Measurements from ENCODE around the gene TMPRSS9.

The TMPRSS9 gene

DNA sequence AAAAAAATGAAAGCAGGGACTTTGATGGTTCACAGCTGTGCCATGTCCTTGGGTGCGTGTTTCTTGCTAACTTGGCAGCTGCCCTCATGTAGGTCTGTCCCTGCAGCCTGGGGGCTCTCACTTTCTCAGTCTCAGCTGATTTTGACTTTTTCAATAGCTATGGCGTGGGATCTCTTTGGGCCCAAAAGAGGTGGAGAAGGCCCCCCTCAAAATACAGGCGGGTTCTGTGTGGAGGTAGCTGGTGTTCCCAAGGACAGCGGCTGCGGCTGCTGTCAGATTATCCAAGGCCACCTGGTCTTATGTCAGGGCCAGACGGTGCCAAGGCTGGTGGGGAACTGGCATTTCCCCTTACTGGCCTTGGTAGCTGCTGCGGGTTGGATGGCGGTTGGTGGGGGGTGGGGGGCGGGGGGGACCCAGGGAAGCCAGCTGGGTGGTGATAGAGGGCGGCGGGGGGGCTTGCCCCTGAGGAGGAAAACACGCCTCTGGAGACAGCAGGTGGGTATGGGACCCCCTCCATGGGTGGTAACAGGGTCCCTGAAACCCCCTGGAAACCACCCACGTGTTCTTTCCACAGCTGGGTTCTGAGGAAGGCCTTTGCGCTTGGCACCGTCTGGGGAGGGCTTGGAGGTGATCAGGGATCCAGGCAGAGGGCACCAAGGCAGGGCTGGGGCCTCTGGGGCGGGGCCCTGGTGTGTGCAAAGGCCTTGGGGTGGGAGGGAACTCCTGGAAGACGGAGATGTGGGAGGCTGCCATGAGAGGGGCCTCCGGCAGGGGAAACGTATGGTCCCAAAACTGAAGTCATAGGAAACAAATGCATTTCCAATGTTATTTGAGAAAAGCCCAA is 63.2 kb downstream of the TMPRSS9 start:
- DNase-seq (ENCODE audit: low read depth), result no peak

- no peak for DNase-seq (ENCODE audit: low read depth)
Observed at GRCh38 chr19:2423915-2424685, 64.0 kb downstream of the TMPRSS9 start.

- peak; percentile 70 for DNase-seq (ENCODE audit: low read depth)
Observed at GRCh38 chr19:2424686-2425621, 64.9 kb downstream of the TMPRSS9 start.

- no peak for DNase-seq (ENCODE audit: low read depth)
Observed at GRCh38 chr19:2425622-2426581, 65.8 kb downstream of the TMPRSS9 start.

DNA sequence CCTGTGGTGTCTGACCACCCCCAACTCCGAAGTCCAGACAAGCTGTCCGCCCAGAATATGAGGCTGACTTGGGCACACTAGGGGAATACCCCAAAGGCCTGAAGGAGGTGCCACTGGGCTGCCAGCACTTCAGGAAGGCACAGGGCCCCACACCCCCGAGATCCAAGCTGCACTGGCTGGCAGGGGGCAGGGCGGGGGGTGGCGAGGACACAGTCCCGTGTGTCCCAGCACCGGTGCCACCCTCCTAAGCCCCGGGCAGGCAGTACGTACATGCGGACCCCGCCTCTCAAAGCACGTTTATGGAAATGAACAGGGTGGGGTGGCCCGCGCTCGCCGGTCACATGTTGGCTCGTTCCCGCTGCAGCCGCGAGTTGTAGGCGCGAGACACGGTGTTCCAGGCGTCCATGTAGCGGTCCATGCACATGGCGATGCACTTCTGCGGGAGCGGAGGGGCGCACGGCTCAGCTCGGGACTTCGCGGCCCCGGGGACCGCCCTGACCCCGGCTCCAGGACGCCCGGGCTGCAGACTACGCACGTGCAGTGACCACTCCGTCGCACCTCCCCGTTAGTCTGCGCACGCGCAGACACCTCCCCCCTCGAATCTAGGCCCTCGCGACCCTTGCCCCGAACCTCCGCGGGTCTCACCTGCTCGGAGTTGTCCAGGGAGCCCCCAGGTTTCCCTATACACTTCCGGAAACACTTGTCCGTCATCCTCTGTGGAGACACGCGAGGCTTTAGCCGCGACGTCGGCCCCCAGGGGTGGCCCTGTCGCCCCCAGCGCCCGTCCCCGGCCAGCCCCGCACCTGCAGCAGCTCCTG is 66.8 kb downstream of the TMPRSS9 start:
- DNase-seq (ENCODE audit: low read depth), result no peak

GRCh38 chr19:2427429-2428320 is 67.6 kb downstream of the TMPRSS9 start, which contains the start of gene TIMM13:
Gene TIMM13, minus strand, starts transcription at chr19:2427586. Its CDS starts 53 bp downstream, at chr19:2427533.
- peak; percentile 87 for DNase-seq (ENCODE audit: low read depth)

DNA sequence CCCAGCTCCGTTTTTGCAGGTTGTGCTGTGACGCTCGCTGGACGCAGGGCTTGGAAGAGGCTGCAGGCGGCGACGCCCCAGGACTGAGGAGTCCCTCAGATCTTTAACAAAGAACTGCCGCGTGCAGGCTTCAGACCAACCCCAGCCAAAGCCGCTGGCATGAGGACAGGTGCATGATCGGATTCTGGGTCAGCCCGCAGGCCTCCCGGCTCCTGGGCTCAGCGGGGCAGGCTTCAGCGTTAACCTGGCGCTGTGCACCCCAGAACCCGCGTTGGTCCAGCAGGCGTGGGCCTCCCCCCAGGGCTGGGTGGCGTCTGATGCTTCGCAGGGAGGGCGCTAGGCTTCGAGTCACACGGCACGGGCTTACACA is 68.2 kb downstream of the TMPRSS9 start:
- no peak for DNase-seq (ENCODE audit: low read depth)

- no peak for DNase-seq (ENCODE audit: low read depth)
Observed at GRCh38 chr19:2428756-2429711, 69.0 kb downstream of the TMPRSS9 start.

DNA sequence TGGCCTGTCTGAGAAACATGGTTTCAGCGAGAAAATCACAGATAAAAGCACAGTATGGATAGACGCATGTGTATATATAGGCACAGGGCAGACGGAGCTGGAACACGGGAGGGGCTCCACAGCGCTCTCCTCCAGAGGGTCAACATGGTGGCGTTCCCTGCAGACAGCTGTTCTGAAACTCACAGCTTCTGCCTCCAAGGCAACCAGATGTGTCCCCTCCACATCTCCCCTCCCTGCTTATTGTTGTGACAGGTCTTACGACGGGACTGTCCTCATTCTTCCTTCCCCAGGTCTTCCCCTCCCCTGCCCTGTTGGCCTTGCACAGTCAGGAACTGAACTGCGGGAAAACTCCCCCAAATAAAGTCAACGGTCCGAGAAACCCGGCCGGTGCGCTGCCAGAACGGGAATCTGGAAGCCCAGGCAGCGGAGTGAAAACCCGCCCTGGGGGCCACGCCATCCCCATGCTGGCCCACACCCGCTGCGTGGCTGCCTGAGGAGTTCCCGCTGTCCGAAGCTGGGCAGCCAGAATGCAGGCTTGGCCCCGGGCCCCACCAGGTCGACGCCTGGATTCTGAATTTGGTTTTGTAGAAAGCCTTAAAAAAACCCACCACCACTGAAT is 70.0 kb downstream of the TMPRSS9 start:
- DNase-seq (ENCODE audit: low read depth), result no peak

- no peak for DNase-seq (ENCODE audit: low read depth)
Observed at GRCh38 chr19:2431318-2432055, 71.4 kb downstream of the TMPRSS9 start.

GRCh38 chr19:2432131-2432848 is 72.2 kb downstream of the TMPRSS9 start:
- DNase-seq (ENCODE audit: low read depth), result no peak

GRCh38 chr19:2433854-2434253 is 73.8 kb downstream of the TMPRSS9 start:
- DNase-seq (ENCODE audit: low read depth), result no peak

- no peak for DNase-seq (ENCODE audit: low read depth)
Observed at GRCh38 chr19:2434267-2434666, 74.2 kb downstream of the TMPRSS9 start.

GRCh38 chr19:2434721-2435265 is 74.7 kb downstream of the TMPRSS9 start:
- no peak for DNase-seq (ENCODE audit: low read depth)

- no peak for DNase-seq (ENCODE audit: low read depth)
Observed at GRCh38 chr19:2436384-2436783, 76.3 kb downstream of the TMPRSS9 start.

GRCh38 chr19:2436926-2437325 is 76.9 kb downstream of the TMPRSS9 start:
- DNase-seq (ENCODE audit: low read depth), result no peak
